Urothelium cell line (cell line): ENCODE data around the gene CCDC8.
"Not testable (repeated sequence)": the region's sequence is repeated elsewhere in the genome, so short reads cannot be mapped to it uniquely, and the experiment has no call there.

Source experiments
- DNase-seq: peaks from one replicate; pipeline ENCODE4 v3.0.0; 2011; ENCODE audit warnings: low spot score, mixed read lengths
- FAIRE-seq: peaks from 2 replicates; lab custom pipeline; 2011; peaks lifted over from hg19 to GRCh38; lab: Jason Lieb, UNC

Gene CCDC8

DNA sequence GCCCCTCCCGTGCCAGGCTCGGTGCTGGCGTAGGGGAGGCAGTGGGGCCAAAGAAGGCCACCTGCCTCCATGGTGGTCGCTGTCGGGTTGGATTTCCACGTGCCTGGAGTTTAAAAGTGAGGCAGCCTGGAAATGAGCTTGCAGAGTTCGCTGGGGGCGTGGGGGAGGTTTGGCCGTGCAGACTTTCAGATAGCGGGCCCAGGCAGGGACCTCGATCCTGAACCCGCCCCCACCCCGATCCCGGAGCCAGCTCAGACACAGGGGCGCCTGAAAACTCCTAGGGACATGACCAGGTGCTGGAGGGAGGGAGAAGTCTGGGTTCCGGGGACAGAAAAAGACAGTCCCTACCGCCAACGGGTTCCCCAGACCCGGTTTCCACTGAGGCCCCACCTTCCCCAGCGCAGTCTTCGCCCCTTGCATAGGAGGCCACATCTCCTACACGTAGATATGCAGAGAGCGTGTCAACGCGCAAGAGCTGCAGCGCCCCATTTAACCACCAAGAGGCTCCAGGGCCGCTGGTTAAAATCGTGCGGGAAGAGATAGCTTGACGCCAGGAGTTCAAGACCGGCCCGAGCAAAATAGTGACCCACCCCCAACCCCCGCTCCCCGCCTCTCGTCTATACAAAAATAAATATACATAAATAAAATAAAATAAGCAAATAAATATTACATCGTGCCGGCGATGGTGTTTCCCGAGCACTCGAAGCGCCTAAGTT is 8.5 kb downstream of the CCDC8 start:
- FAIRE-seq (no peak), DNase-seq (no peak)

DNA sequence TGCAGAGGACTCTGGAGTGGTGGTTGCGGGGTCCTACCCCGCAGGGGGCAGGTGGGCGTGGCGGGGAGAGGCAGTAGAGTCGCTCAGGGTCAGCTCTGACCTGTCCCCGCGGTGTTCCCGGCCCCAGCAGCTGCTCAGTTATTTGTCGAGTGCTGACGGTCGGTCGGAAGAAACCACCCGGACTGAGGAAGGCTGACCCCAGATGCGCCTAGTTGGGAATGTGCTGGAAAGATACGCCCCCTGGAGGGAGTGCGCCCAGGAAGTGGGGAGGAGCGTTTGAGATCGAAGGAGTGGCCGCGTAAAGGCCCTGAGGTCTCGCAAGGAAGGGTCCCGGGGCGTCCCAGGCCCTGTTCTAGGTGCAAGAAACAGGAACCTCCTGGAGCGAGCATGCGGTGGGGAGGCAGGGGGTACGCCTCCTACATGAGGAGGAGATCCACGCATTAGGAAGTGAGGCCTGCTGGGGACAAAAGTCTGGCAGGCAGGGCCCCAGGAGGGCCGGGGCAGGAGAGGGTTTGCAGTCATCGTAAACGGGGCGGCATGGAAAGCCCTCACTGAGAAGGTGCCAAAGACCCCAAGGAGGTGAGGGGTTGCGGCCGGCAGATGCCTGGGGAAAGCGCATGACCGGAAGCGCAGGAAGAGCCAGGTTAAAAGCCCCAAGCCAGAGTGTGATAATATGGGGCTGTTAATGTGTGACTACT is 9.2 kb downstream of the CCDC8 start:
- no peak for DNase-seq

DNA sequence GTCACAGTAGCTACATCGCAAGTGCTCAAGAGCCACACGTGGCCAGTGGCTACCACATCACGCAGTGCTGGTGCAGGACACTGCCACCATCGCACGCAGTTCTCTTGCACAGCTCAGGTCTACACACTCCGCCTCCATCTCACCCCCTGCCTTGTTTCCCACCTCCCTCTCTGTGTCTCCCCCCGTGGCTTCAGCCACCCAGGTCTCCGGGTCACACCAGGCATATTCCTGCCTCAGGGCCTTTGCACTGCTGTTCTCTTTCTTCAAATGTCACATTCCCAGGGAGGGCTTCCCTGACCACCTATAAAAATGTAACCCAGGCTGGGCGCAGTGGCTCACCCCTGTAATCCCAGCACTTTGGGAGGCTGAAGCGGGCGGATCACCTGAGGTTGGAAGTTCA is 10.6 kb downstream of the CCDC8 start:
- FAIRE-seq: no peak
- DNase-seq: no peak

More for the DNA sequence above, 9.2 kb downstream of the CCDC8 start:
- no peak for FAIRE-seq

DNA sequence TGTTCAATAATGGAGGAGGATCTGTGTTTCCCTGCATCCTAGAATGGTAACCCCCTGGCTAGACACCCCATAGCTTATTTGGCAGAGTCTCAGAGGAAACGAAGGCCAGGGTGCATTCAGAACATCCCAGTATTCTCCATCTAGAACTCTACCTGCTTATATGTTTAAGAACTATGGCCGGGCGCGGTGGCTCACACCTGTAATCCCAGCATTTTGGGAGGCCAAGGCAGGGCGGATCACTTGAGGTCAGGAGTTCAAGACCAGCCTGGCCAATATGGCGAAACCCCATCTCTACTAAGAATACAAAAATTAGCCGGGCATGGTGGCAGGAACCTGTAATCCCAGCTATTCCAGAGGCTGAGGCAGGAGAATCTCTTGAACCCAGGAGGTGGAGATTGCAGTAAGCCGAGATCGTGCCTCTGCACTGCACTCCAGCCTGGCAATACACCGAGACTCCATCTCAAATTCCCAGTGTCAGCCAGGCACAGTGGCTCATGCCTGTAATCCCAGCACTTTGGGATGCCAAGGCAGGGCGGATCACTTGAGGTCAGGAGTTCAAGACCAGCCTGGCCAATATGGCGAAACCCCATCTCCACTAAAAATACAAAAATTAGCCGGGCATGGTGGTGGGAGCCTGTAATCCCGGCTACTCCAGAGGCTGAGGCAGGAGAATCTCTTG is 15.4 kb downstream of the CCDC8 start:
- FAIRE-seq, DNase-seq: not testable (repeated sequence)

DNA sequence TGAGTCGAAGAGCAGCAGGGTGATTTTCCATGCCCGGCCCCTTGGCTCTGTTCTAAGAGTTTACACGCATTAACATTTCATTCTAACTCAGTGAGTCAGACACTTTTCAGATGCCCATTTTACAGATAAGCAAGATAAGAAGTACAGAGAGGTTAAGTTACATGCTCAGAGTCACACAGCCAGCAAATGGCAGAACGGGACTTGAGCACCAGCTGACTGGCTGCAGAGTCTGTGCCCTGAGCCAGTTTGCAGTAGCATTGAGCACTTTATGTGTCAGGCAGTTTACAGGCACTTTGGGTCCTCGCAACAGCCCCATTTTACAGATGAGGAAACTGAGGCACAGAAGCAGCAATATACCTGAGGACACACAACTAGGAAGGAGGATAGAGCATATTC is 19.0 kb downstream of the CCDC8 start:
- DNase-seq (no peak), FAIRE-seq (no peak)

DNA sequence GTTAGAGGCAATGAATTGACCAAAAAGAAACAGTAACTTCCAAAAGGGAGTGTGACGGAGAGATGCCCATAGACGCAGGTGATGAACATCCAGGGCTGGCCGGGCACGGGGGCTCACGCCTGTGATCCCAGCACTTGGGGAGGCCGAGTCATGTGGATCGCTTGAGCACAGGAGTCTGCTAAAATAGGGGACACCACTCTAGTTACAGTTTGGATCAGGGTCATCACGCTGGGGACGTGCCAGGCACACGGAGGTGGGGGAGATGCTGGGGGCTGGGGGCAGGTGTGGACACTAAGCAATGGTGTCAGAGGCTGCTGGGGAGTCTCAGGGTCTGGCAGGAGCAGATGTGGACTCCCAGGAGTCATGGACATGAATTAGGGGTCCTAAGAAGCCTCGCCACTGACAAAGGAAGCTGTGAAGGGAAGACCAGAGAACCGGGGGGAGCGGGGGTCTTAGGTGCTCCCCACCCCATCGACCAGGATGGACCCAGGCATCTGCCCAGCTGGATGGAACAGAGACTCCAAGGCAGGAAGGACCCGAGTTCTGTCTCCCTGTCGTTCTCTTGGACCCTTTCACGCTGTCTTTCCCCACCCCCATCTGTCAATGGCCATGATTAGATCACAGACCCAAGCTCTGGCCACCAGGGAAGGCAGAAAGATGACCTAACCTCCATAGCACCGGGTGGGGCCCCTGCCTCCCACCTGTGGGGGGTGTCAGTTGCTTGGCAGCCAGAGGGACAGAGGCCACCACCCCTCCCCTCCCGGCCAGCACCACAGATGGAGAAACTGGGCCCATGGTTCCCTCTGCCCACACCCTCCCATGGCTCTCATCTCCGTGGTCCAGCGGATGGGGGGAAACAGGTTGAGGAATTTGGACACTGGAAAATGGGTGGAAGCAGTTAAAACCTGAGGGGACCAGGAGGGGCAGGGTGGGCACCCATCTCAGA is 19.6 kb downstream of the CCDC8 start:
- FAIRE-seq: no peak
- DNase-seq: no peak

DNA sequence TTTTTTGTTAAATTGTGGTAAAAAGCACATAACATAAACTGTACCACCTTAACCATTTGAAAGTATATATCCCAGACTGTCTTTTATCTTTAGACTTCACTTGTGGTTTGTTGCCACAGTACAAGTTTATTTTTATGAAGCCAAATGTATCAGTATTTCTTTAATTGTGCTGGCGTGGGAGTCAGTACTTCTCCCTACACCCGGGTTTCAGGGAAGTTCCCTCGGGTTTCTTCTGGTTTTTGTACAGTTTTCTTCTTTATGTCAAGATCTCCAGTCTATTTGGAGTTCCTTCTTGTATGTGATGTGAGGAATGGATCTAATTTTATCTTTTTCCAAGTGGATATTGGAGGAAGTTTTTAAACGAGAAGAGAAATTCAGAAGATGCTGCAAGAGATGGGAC is 20.5 kb downstream of the CCDC8 start:
- DNase-seq: no peak
- FAIRE-seq: no peak

DNA sequence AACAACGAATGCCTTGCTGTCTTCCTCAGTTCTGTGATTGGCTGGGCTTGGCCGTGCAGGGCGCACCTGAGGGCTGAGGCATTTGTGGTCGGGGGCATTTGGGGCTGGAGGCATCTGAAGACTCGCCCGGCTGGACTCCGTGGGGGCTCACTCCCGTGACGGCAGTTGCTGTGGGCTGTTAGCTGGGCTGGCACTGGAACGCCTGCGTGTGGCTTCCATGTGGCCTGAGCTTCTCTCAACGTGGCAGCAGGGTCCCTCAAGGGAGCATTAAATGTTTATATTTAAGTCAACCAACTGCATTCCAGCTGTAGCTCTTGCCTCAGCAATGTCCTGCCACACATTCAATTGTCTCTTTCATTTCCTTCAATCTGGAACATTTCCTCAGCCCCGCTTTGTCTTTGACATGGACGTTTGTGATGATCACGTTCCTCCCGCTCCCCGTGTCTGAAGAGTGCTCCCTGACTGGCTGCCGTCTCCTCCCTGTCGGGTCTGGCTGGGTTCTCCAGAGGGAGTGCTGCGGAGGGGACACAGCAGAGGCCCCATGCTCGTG is 21.0 kb downstream of the CCDC8 start:
- no peak for DNase-seq
- FAIRE-seq: no peak

DNA sequence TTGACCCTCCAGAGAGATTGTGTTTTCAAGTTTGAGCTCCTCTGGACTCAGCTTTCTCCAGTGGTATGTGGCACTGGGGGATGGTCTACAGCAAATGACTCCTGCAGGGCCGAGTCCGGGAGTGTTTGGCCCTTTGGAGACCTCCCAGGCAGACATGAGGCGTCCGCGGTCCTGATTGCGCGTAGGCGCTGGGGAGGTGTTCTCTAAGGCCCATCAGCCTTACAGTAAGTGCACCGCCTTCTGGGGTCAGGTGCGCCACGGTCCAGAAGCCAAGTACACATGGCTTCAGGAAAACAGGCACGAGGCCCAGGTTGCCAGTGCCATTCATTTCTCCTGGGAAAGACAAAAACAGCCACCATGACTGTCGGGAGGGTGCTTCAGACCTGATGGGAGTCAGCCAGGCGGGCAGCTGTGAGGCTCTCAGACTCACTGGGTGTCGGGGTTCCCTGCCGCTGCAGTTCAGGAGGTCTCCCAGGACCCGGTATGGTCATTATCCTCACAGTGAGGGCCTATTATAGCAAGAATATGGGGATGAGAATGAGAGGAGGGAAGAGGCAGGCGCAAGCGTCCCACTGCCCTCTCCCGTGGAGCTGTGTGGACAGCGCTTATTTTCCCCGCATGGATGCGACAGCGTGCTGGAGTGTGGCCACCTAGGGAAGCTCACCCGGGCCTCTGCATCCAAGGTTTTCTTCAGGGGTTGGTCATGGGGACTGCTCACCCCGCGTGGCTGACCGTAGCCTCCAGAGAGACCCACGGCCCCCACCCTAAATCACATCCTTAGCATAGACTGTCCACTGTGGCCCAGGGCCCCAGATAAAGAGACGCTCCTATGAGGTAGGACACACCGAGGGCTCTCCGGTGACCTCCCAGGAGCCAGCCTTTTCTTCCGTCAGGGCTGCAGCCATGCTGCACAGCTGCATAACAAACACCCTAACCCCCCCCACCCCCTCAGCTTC is 21.8 kb downstream of the CCDC8 start:
- DNase-seq (no peak), FAIRE-seq (no peak)

DNA sequence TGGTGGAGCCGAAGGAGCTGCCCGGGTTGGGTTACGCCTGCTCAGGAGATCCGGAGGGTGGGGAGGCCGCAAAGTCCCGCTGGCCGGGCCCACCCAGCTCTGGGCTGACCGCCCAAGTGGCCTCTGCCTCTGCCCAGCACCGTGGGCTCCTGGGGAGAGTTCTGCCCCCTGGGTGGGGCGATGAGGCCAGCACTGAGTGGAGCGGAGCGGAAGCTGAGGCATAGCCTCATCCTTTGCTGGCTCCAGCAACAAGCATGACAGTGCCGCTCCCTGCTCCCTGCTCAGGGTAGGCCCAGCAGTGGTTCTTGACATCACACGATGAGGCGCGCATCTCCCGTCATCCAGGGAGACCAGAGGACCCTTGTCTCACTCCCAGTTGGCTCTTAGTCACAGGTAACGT is 22.5 kb downstream of the CCDC8 start:
- DNase-seq (no peak), FAIRE-seq (no peak)

DNA sequence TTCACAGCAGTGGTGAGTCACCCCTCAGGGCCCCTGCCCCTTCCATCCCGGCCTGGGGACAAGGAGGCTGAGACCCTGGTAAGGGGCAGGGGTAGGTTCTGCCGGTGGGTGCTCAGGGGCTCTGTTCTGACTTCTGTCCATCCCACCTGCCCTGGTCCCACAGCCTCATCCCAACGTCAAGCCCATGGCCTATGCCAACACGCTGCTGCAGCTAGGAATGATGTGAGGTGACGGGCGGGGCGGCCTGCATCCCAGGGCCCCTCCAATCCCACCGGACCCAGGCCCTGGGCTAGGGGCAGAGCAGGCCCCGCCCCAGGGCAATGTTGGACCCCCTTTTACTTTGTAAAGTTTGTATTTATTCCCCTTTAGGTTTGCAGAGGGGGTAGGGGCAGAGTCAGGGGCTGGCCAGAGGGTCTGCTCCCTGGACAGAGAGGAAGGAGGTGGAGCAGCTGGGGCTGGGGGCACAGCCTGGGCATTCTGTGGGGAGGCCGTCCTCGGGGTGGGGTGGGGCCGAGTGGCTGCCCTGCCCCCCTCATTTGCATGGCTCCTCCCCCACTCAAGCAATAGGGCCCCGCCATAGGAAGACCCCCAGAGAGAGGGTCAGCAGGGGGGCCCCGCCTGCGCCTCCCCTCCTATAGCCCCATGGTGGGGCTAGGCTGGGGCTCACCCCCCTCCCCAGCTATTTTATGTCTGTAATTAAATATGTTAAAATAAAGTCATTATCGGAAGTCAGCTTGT is 23.1 kb downstream of the CCDC8 start:
- FAIRE-seq (no peak), DNase-seq (no peak)

DNA sequence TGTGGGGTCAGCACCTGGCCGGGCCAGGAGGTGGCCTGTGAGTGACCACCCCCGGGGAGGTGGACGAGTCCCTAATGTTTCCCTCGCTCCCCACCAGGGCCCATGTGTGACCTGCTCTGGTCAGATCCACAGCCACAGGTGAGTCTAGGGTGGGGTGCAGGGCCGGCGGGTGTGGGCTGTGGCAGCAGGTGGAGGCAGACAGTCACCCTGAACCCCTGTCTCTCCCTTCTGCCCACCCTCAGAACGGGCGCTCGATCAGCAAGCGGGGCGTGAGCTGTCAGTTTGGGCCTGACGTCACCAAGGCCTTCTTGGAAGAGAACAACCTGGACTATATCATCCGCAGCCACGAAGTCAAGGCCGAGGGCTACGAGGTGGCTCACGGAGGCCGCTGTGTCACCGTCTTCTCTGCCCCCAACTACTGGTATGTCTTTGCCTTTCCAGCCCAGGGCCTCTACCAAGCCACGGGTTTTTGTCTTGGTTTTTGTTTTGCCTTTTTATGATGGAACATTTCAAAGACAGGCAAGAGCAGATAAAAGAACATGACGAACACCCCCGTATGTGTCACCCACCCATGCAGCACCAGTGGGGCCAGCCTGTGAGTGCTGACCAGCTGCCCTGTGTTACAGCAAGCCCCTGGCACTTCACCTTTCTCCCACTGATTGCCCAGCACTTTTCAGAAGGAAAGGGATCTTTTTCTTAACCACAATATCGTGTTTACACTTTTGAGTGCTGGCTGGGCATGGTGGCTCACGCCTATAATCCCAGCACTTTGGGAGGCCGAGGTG is 24.9 kb downstream of the CCDC8 start:
- no peak for FAIRE-seq

DNA sequence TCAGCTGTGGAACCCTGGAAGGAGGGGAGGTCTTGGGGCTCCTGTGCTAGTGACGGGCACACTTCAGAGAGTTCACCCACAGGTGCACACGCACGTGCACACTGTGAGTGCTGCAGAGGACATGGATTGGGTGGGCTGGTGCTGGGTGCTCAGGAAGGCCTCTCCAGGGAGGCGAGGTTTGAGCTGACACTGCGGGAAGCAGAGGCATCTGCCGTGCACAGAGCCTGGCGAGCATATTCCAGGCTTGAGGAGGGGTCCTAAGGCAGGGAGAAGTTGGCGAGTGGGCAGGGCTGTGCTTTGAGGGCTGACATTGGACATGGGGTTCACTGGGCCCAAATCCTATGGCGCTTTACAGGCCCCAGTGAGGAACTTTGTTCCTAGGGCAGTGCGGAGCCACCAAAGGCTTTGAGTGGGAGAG is 25.6 kb downstream of the CCDC8 start:
- FAIRE-seq (no peak), DNase-seq (no peak)

More for the DNA sequence above, 24.9 kb downstream of the CCDC8 start:
- DNase-seq: no peak

DNA sequence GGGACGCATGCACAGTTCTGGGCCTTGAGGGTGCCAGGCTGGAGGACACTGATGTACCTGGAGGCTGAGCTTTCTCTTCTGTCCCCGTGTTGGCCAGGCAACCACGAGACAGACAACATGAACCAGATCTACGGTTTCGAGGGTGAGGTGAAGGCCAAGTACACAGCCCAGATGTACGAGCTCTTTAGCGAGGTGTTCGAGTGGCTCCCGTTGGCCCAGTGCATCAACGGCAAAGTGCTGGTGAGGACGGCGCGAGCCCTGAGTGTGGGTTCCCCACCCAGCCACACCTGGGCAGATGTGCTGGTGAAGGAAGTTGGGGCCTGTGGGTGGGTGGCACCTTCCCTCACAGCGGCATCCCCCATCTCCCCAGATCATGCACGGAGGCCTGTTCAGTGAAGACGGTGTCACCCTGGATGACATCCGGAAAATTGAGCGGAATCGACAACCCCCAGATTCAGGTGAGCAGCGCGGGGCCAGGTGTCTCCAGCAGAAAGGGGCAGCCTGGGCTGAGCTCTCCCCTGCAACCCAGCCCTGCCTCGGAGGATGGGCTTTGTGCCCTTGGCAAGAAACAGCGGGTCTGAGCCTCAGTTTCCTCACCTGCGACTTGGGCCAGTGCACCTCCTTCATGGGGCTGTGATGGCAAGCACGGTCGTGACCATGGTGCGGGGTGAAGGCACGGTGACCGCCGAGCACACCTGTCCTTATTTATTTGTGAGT is 26.2 kb downstream of the CCDC8 start:
- DNase-seq (no peak), FAIRE-seq (no peak)

DNA sequence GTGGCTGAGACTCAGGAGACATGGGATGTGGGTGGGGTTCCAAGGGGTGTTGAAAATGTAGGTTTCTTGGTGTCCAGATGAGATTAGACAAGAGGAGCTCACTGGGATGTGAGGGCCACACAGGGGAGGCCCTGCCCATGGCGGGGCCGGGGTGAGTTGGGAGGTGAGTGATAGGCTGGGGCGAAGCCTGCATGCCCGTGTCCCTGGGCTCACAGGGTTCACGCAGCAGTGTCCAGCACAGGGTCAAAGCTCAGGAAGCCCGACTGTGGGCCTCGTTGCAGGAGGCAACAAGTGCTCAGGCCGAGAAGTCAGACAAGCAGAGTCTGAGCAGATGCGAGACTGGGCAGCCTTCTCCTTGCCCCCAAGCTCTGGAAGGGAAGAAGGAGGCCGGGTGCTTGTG is 27.2 kb downstream of the CCDC8 start:
- no peak for DNase-seq
- FAIRE-seq: no peak

DNA sequence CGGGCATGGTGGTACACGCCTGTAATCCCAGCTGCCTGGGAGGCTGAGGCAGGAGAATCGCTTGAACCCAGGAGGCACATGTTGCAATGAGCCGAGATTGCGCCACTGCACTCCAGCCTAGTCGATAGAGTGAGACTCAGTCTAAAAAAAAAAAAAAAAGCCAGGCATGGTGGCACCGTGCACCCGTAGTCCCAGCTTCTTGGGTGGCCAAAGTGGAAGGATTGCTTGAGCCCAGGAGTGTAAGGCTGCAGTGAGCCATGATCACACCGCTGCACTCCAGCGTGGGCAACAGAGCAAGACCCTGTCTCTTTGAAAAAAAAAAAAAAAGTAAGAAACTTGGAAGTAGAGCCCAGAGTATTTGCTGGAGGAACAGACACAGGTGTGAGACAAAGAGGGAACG is 27.7 kb downstream of the CCDC8 start:
- no peak for FAIRE-seq
- no peak for DNase-seq

DNA sequence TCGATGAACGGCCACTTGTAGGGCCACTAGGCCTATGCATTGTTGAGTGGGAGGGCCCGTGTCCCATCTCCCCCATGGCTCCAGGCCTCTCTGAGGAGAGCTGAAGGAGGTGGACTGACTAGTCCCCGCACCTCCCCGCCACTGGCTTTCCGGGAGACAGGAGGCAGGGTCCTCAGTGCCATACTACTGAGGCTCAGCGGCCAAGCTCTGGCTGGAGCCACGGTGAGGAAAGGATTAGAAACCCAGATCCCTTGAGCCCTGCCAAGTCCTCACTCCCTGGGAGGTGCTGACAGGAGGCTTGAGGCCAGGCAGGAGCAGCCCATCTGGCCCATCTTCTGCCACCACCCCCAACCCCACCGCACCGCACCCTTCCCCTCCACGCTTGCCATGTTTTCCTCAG is 29.0 kb downstream of the CCDC8 start:
- DNase-seq (no peak), FAIRE-seq (no peak)
